K562 (cell line): ENCODE data around the gene DDX50. TPM values are rescaled to one million over a fixed set of nuclear protein-coding genes. Genes with fewer than 3 reads are reported as not detected.

Experiments
- ATAC-seq: fragments of 200-7000 bp; cut with Tn5 transposase; 3 replicates; pipeline ENCODE4 v1.9.1; 2020; ENCODE audit warnings: moderate library complexity
- BruUV-seq: library from RNA; stranded (reverse); fragments of 400-500 nt; replicated peaks from 2 replicates; lab custom pipeline; 2021; lab: Mats Ljungman, UMichigan
- CTCF ChIA-PET: fragments of 300-600 bp; formaldehyde crosslinking; extraction: SDS; loops from one replicate; lab custom pipeline; 2021; ENCODE audit warnings: low intra/inter-chr PET ratio; lab: Yijun Ruan, JAX
- POLR2A ChIA-PET: fragments of 300-600, 350-650 bp; sonication (Branson Sonifier 250); formaldehyde crosslinking; extraction: SDS; loops from one replicate; lab custom pipeline; 2021; ENCODE audit warnings: antibody characterized with exemption, inconsistent platforms; lab: Yijun Ruan, JAX
- DNase-seq, 4 experiments: peaks; one replicate each; pipeline versions ENCODE4 v3.0.0 to v3.0.0-alpha.2; 2011 to 2018; ENCODE audit warnings: low spot score in 3 of 4, mixed read lengths in 3 of 4; ENCODE audit errors: extremely low read depth in 1 of 4
- FAIRE-seq: peaks from 2 replicates; lab custom pipeline; 2011; peaks lifted over from hg19 to GRCh38; lab: Jason Lieb, UNC
- H2AFZ ChIP-seq: 2 replicates; pipeline ENCODE4 v1.6.0; 2011; ENCODE audit warnings: low read depth, low read length, control low read depth, inconsistent platforms
- H3K27ac ChIP-seq: fragments of 200-600 bp; 3 replicates; pipeline ENCODE4 v1.8.0; 2011; ENCODE audit warnings: low read depth, mild to moderate bottlenecking, control low read depth, inconsistent platforms, low read length, moderate library complexity, mixed read lengths; ENCODE audit errors: extremely low read depth
- H3K27me3 ChIP-seq, 2 experiments: fragments of 300-600 bp in 1 of 2; 2 replicates in 1 of 2; 3 replicates in 1 of 2; pipeline versions ENCODE4 v1.6.0 to v1.8.0; 2011; ENCODE audit warnings: inconsistent platforms in 2 of 2, low read length in 2 of 2, mild to moderate bottlenecking in 1 of 2, mixed read lengths in 1 of 2, moderate library complexity in 1 of 2; ENCODE audit not compliant: control insufficient read depth in 2 of 2, insufficient read depth in 2 of 2
- H3K36me3 ChIP-seq: fragments of 300-600 bp; 3 replicates; pipeline ENCODE4 v1.8.0; 2011; ENCODE audit warnings: mild to moderate bottlenecking, low read length, inconsistent platforms; ENCODE audit not compliant: control insufficient read depth, insufficient read depth
- H3K4me1 ChIP-seq, 2 experiments: fragments of 200-600 bp in 1 of 2; replicated peaks in 1 of 2; 2 replicates in 1 of 2; 3 replicates in 1 of 2; pipeline versions ENCODE4 v1.5.1 to v1.8.0; 2011; ENCODE audit warnings: inconsistent platforms in 2 of 2, low read length in 2 of 2, mild to moderate bottlenecking in 1 of 2, mixed read lengths in 1 of 2, moderate library complexity in 1 of 2; ENCODE audit not compliant: control insufficient read depth in 2 of 2, insufficient read depth in 2 of 2
- H3K4me2 ChIP-seq: 2 replicates; pipeline ENCODE4 v1.6.1; 2011; ENCODE audit warnings: low read length, control low read depth, inconsistent platforms, mixed read lengths; ENCODE audit not compliant: insufficient read depth
- H3K4me3 ChIP-seq: fragments of 200-600 bp; sonication (generic), shearing (Covaris generic); 2 replicates; pipeline ENCODE4 v1.5.1; 2016; ENCODE audit warnings: control low read depth, inconsistent platforms
- H3K79me2 ChIP-seq: fragments of 200-600 bp; 3 replicates; pipeline ENCODE4 v1.8.0; 2011; ENCODE audit warnings: low read length, inconsistent platforms; ENCODE audit not compliant: control insufficient read depth, insufficient read depth
- H3K9ac ChIP-seq, 2 experiments: 2 replicates each; pipeline versions ENCODE4 v1.6.0 to v1.6.1; 2011; ENCODE audit warnings: low read depth in 2 of 2, low read length in 2 of 2, control low read depth in 1 of 2, inconsistent platforms in 1 of 2, mild to moderate bottlenecking in 1 of 2, mixed read lengths in 1 of 2; ENCODE audit not compliant: insufficient read depth in 1 of 2
- H3K9me1 ChIP-seq: one replicate; pipeline ENCODE4 v1.6.0; 2011; ENCODE audit warnings: inconsistent platforms, mild to moderate bottlenecking, low read length, moderate library complexity; ENCODE audit not compliant: control insufficient read depth, insufficient read depth
- H3K9me3 ChIP-seq: replicated peaks from 2 replicates; pipeline ENCODE4 v1.5.1; 2011; ENCODE audit warnings: low read depth, low read length, inconsistent platforms; ENCODE audit not compliant: control insufficient read depth, insufficient read depth
- H4K20me1 ChIP-seq: replicated peaks from 2 replicates; pipeline ENCODE4 v1.6.1; 2011; ENCODE audit warnings: low read length, inconsistent platforms, mixed read lengths; ENCODE audit not compliant: control insufficient read depth, insufficient read depth
- EWSR1 ChIP-seq: fragments of 450-650 bp; IDR thresholded peaks from 2 replicates; pipeline ENCODE4 v1.6.1; 2018; ENCODE audit warnings: borderline replicate concordance, mild to moderate bottlenecking, low read depth, moderate library complexity; ENCODE audit not compliant: partially characterized antibody
- POLR2G ChIP-seq: fragments of 200-400 bp; formaldehyde crosslinking; IDR thresholded peaks from 2 replicates; pipeline ENCODE4 v1.6.1; 2017; ENCODE audit warnings: low read depth, mild to moderate bottlenecking, antibody characterized with exemption, low read length, moderate library complexity
- POLR2H ChIP-seq: IDR thresholded peaks from 2 replicates; pipeline ENCODE4 v1.6.1; 2016; ENCODE audit warnings: missing genetic modification characterization, low read depth, mild to moderate bottlenecking, control low read depth, missing compliant biosample characterization, moderate library complexity
- SNIP1 ChIP-seq: fragments of 450-650 bp; IDR thresholded peaks from 2 replicates; pipeline ENCODE4 v1.7.1; 2017; ENCODE audit warnings: low read depth, mild to moderate bottlenecking
- TBL1XR1 ChIP-seq, 2 experiments: IDR thresholded peaks; 2 replicates each; pipeline ENCODE4 v1.6.1; 2012; ENCODE audit warnings: improper control_type of control experiment in 2 of 2, low read length in 2 of 2, mild to moderate bottlenecking in 1 of 2
- TEAD1 ChIP-seq, 2 experiments: fragments of 450-650 bp in 1 of 2; sonication (generic) in 1 of 2; formaldehyde crosslinking; IDR thresholded peaks; 2 replicates each; pipeline versions ENCODE4 v1.4.0 to v1.8.0; 2020 to 2022; ENCODE audit warnings: mild to moderate bottlenecking in 2 of 2, missing genetic modification reagents in 1 of 2
- ZBTB17 ChIP-seq: fragments of 450-650 bp; formaldehyde crosslinking; IDR thresholded peaks from 2 replicates; pipeline ENCODE4 v1.4.0; 2020; ENCODE audit warnings: mild to moderate bottlenecking
- ZNF143 ChIP-seq: sonication (generic); formaldehyde crosslinking; IDR thresholded peaks from 2 replicates; pipeline ENCODE4 v1.9.0; 2022; ENCODE audit warnings: mild to moderate bottlenecking, missing genetic modification reagents
- ZNF707 ChIP-seq: fragments of 250-450 bp; sonication (Bioruptor Pico); conservative IDR thresholded peaks from 2 replicates; pipeline ENCODE4 v1.8.0; 2022; ENCODE audit warnings: inconsistent platforms, mild to moderate bottlenecking, moderate library complexity
- WGBS: fragments of 100-300 bp; shearing (Covaris generic); methylation state at CpG from one replicate; pipeline ENCODE4 v1.1.6; 2016; ENCODE audit warnings: low coverage, mixed read lengths; ENCODE audit not compliant: insufficient coverage; ENCODE audit errors: missing lambda C conversion rate; 5-methylcytosine and 5-hydroxymethylcytosine counted together
- in situ Hi-C: fragments of 300-500 bp; cut with MboI; formaldehyde crosslinking; loops from 4 replicates; pipeline ENCODE4 v1.15.0; 2018; ENCODE audit warnings: inconsistent platforms, mixed read lengths
- intact Hi-C: fragments of 100-400 bp; cut with micrococcal nuclease; formaldehyde crosslinking; loops from 2 replicates; pipeline ENCODE4 v1.14.2; 2022
- polyA plus RNA-seq, 8 experiments: library from polyadenylated mRNA; depleted of rRNA in 4 of 8; stranded (reverse) in 5 of 8; unstranded in 3 of 8; fragments of >200 nt; fragmentation: Nextera tagmentation in 2 of 8; fragmentation: Illumina TruSeq in 1 of 8; extraction: Ambion mirVana in 2 of 8; extraction: Trizol in 1 of 8; gene quantifications; 2 replicates each; pipeline versions ENCODE4 v1.2.1 to v1.2.3, GENCODE V29; 2011 to 2014; ENCODE audit warnings: inconsistent platforms in 1 of 8, missing spikeins in 1 of 8
- total RNA-seq, 7 experiments: library from RNA; depleted of rRNA in 6 of 7; stranded (reverse); fragments of >200 nt in 6 of 7; fragmentation: Illumina TruSeq in 2 of 7; extraction: Trizol in 2 of 7; gene quantifications; 2 replicates each; pipeline versions ENCODE4 v1.2.1 to v1.2.3, GENCODE V29; 2011 to 2021; ENCODE audit warnings: low replicate concordance in 1 of 7
- TF ChIP-seq, protein P1 (sequence below): fragments of 450-650 bp; IDR thresholded peaks from 2 replicates; pipeline ENCODE4 v1.6.1; 2014; ENCODE audit warnings: low read depth, mild to moderate bottlenecking, moderate library complexity, borderline replicate concordance
- TF ChIP-seq, protein P2 (sequence below): sonication (generic); formaldehyde crosslinking; IDR thresholded peaks from 2 replicates; pipeline ENCODE4 v1.8.1; 2023; ENCODE audit warnings: mild to moderate bottlenecking, missing genetic modification reagents, moderate library complexity
- TF ChIP-seq, protein P3 (sequence below): fragments of 250-450 bp; sonication (Bioruptor Pico); IDR thresholded peaks from 2 replicates; pipeline ENCODE4 v1.5.1; 2021; ENCODE audit warnings: mild to moderate bottlenecking

DDX50 gene
- total and polyA plus RNA-seq, 9 of the 15 experiments (the other 6 are each of a cell fraction or from before 2014, with no cell fraction given) = 36.7 to 86.8 (median 57.4) TPM

DNA sequence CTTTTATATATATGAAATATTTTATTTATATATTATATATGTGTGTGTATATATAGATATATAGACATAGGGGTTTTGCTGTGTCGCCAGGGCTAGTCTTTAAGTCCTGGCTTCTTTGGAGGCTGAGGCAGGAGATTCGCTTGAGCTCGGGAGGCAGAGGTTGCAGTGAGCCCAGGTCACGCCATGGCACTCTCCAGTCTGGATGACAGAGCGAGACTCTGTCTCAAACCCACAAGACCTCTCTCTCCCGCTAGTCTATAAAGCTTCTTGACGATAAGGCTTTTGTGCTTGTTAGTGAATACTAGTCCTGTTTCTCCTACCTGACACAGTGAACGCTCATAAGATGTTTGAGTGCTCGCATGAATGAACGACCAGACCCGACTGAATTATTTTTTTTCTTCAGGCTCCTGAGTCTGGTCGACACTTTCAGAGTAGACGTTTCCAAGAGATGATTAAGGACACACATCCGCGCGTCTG, 54.3 kb downstream of the DDX50 start (continued):
- TF ChIP-seq, protein P1, sequence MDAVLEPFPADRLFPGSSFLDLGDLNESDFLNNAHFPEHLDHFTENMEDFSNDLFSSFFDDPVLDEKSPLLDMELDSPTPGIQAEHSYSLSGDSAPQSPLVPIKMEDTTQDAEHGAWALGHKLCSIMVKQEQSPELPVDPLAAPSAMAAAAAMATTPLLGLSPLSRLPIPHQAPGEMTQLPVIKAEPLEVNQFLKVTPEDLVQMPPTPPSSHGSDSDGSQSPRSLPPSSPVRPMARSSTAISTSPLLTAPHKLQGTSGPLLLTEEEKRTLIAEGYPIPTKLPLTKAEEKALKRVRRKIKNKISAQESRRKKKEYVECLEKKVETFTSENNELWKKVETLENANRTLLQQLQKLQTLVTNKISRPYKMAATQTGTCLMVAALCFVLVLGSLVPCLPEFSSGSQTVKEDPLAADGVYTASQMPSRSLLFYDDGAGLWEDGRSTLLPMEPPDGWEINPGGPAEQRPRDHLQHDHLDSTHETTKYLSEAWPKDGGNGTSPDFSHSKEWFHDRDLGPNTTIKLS = no peak
- TF ChIP-seq, protein P2, sequence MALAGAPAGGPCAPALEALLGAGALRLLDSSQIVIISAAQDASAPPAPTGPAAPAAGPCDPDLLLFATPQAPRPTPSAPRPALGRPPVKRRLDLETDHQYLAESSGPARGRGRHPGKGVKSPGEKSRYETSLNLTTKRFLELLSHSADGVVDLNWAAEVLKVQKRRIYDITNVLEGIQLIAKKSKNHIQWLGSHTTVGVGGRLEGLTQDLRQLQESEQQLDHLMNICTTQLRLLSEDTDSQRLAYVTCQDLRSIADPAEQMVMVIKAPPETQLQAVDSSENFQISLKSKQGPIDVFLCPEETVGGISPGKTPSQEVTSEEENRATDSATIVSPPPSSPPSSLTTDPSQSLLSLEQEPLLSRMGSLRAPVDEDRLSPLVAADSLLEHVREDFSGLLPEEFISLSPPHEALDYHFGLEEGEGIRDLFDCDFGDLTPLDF (CRISPR knock-in tag) = 0 out of 2 replicates have a peak, but pooled peaks have one; percentile 5

DNA sequence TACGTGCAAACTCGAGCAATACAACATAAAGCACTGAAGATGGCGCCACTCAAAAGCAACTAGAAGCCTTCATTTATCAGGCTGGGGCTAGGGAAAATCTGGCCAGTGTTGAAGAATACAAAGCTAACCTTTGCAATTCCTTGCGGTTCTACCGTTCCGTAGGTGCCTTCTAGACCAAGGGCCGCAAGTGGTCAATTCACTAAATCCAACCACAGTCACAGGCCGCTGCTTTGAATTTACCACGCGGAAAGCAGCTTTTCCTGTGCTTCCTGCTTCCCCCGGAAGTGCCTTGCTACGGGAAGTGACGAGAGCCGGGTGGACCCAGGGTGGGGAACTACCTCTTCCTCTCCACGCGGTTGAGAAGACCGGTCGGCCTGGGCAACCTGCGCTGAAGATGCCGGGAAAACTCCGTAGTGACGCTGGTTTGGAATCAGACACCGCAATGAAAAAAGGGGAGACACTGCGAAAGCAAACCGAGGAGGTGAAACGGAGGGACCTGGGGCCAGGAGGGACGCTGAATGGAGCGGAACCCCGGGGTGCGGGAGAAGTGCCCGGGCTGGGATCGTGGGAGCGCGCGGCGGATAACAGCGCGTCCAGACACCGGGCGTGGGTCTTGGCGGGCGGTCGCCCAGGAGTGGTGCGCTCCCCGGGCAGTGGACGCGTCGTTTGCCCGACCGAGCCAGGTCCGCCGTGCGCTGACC, 54.9 kb downstream of the DDX50 start, which contains the start of gene DDX21:
Gene DDX21, plus strand, starts transcription at position 339 of the 701 bp plus-strand sequence. Its CDS starts 56 bp downstream, at position 395.
- ChIA-PET POLR2A (interaction anchor here (0.5 to 8.6 kb wide), 35 partner anchors 9 to 1012 kb away, joined by 3 to 99 read pairs (median 4); partner anchors contain the start of genes CCAR1, DDX50 and STOX1), CTCF (interaction anchor here (0.9 kb wide), 1 partner anchor 137 kb away, joined by 4 read pairs; no protein-coding TSS in a partner anchor)
- peak; percentile 88 for FAIRE-seq
- in situ Hi-C loops = no loop called here
- H3K36me3 ChIP-seq = peaks cover 39% of the 10 kb centered on the region
- BruUV-seq = TSS peak; percentile 68
- intact Hi-C loops = loop anchor here (2.0 kb wide), 1 partner anchor 133 kb away; the partner anchor contains the start of gene SRGN
- H3K4me2 ChIP-seq = peak within 1 kb of the TSS; percentile 97
- H3K79me2 ChIP-seq = peaks cover 67% of the 10 kb centered on the region
- peak within 1 kb of the TSS; percentile 95 for H3K27ac ChIP-seq
- no peaks in the 10 kb centered on the region for H3K9me1 ChIP-seq
- H3K9ac ChIP-seq = peak within 1 kb of the TSS; percentile 98 to 99
- DNase-seq = peak; percentile 93 to 97 (median 96)
- ATAC-seq = peak; percentile 90
- H3K4me1 ChIP-seq = peaks cover 22% of the 10 kb centered on the region in 2 experiments; a peak in 4 of 5 replicates
- peak within 1 kb of the TSS; percentile 93 for H2AFZ ChIP-seq
- H3K4me3 ChIP-seq = peak within 1 kb of the TSS; percentile 93
- WGBS = under 1% methylated on average over 53 of the region's 53 CpGs
- H3K27me3 ChIP-seq = no peaks in the 10 kb centered on the region
- no peaks in the 10 kb centered on the region for H3K9me3 ChIP-seq
- H4K20me1 ChIP-seq = peaks cover 24% of the 10 kb centered on the region; the same call in 1 of the 2 replicates
- TF ChIP-seq, protein P3, sequence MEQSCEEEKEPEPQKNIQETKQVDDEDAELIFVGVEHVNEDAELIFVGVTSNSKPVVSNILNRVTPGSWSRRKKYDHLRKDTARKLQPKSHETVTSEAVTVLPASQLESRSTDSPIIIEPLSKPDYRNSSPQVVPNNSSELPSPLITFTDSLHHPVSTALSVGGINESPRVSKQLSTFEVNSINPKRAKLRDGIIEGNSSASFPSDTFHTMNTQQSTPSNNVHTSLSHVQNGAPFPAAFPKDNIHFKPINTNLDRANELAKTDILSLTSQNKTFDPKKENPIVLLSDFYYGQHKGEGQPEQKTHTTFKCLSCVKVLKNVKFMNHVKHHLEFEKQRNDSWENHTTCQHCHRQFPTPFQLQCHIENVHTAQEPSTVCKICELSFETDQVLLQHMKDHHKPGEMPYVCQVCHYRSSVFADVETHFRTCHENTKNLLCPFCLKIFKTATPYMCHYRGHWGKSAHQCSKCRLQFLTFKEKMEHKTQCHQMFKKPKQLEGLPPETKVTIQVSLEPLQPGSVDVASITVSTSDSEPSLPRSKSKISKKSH = no peak
- TF ChIP-seq POLR2G = peak; percentile 94
- no peak for TF ChIP-seq EWSR1
- TF ChIP-seq TEAD1 (CRISPR knock-in tag; IDR thresholded peaks at IDR 0.05) = peak in 1 of 2 experiments; percentile 67; a peak in 2 of 4 replicates
- no peak for TF ChIP-seq ZNF143 (CRISPR knock-in tag)
- no peak for TF ChIP-seq ZBTB17 (CRISPR knock-in tag)
- no peak for TF ChIP-seq SNIP1
- 0 out of 4 replicates have a peak, but pooled peaks of 1 of the 2 experiments have one; percentile 26 for TF ChIP-seq TBL1XR1 (IDR thresholded peaks at IDR 0.05; ENCODE audit: low read length in 2 of 2)
- no peak for TF ChIP-seq ZNF707 (CRISPR knock-in tag)
- TF ChIP-seq, protein P2 (CRISPR knock-in tag) = peak; percentile 76; the same call in 1 of the 2 replicates
- peak; percentile 90 for TF ChIP-seq POLR2H (tag)
